ENCODE results near the gene STRBP. TPM values are rescaled to one million over a fixed set of nuclear protein-coding genes. Genes with fewer than 3 reads are reported as not detected.

Gene STRBP
- total and polyA plus RNA-seq, 2 of the 8 experiments (the other 6 are each of a cell fraction or from before 2014, with no cell fraction given), result 29.7 to 105 TPM

DNA sequence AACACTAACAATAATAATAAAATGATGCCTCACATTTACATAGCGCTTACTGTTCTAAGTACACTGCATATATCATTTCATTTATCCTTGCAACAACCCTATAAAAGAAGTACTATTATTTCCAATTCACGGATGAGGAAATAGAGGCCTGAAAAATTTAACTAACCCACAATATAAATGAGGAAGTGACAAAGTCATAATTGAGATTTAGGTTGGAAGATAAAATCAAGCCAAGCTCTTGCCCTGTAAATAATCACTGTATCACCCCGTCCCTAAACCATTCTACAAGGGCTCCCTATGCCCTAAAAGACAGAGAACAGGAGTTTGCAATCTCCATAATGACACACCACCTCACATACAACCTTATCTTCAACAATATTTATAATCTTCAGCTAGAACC, 49.6 kb downstream of the STRBP start:
- H4K8ac ChIP-seq (ENCODE audit: extremely low read depth, insufficient read depth, low read length), result no peak overlapping the region
- no peak overlapping the region for H3K56ac ChIP-seq (replicated peaks; ENCODE audit: insufficient read length, low read depth, low read length)
- H4K5ac ChIP-seq (ENCODE audit: insufficient read length, low read depth, low read length), result no peak overlapping the region
- H4K20me1 ChIP-seq (replicated peaks in 1 of 2; ENCODE audit: control insufficient read depth in 1 of 2, insufficient read depth in 2 of 2, low read length in 2 of 2), result peaks cover 2% of the 10 kb centered on the region in 2 experiments
- H3K36me3 ChIP-seq (ENCODE audit: control insufficient read depth in 2 of 4, insufficient read depth in 4 of 4, low read length in 3 of 4), result no peaks in the 10 kb centered on the region
- peak overlapping the region; percentile 48 for H3K14ac ChIP-seq (ENCODE audit: insufficient read length)
- peaks cover 0 to 82% of the 10 kb centered on the region in 2 experiments; a peak in 2 of 4 replicates for H3K79me2 ChIP-seq (ENCODE audit: control insufficient read depth in 1 of 2, insufficient read depth in 2 of 2, low read length in 2 of 2)
- CTCF ChIA-PET (ENCODE audit: partially characterized antibody), result interaction anchor here (0.8 to 1.6 kb wide), 2 partner anchors 105 to 131 kb away, joined by 3 read pairs; no protein-coding TSS in a partner anchor
- no peaks in the 10 kb centered on the region for H3K27me3 ChIP-seq (replicated peaks in 1 of 4; ENCODE audit: control insufficient read depth in 3 of 4, extremely low read depth in 1 of 4, insufficient read depth in 3 of 4, low read length in 3 of 4)
- FAIRE-seq (no peak), DNase-seq (ENCODE audit: low read depth in 1 of 2, low spot score in 2 of 2) (no peak)
- no peak overlapping the region for H2AFZ ChIP-seq (ENCODE audit: low read length)
- H2BK120ac ChIP-seq (replicated peaks; ENCODE audit: low read depth, low read length), result no peak overlapping the region
- H3K4me3 ChIP-seq (ENCODE audit: extremely low read depth in 1 of 4, insufficient read depth in 2 of 4, low read depth in 3 of 4, low read length in 4 of 4), result no peak overlapping the region
- no peak overlapping the region for H3K4me2 ChIP-seq (ENCODE audit: insufficient read depth in 1 of 2, low read depth in 2 of 2, low read length in 2 of 2)
- 91% methylated on average over 3 of the region's 3 CpGs; no CpG with 5 or more reads in 1 of the 2 experiments for WGBS, 2 experiments (ENCODE audit: extremely low coverage in 1 of 2, insufficient coverage in 1 of 2, insufficient read length in 1 of 2, insufficient replicate concordance in 2 of 2, low coverage in 1 of 2, low lambda C conversion rate in 2 of 2, missing lambda C conversion rate in 1 of 2)
- H4K91ac ChIP-seq (replicated peaks; ENCODE audit: insufficient read length, low read length), result no peak overlapping the region
- no peak overlapping the region for H2BK15ac ChIP-seq (ENCODE audit: low read length)
- no peaks in the 10 kb centered on the region for H3K9me3 ChIP-seq (ENCODE audit: insufficient read depth in 2 of 2, low read depth in 1 of 2, low read length in 1 of 2)
- no peak overlapping the region for H2BK20ac ChIP-seq (ENCODE audit: low read length)
- TF ChIP-seq, protein P1, sequence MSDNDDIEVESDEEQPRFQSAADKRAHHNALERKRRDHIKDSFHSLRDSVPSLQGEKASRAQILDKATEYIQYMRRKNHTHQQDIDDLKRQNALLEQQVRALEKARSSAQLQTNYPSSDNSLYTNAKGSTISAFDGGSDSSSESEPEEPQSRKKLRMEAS (IDR thresholded peaks at IDR 0.05), result no peak
- TF ChIP-seq ZNF274 (IDR thresholded peaks at IDR 0.05; ENCODE audit: borderline replicate concordance, extremely low read depth, low read length) (no peak), SAP30 (IDR thresholded peaks at IDR 0.05; ENCODE audit: insufficient read depth, insufficient replicate concordance, low read length) (no peak), KDM4A (IDR thresholded peaks at IDR 0.05; ENCODE audit: low read depth, low read length, severe bottlenecking) (no peak), BACH1 (IDR thresholded peaks at IDR 0.05; ENCODE audit: low read length) (no peak), CHD1 (IDR thresholded peaks at IDR 0.05; ENCODE audit: low read depth, low read length) (no peak), TEAD4 (IDR thresholded peaks at IDR 0.05; ENCODE audit: low read depth, low read length) (no peak), CBX5 (IDR thresholded peaks at IDR 0.05; ENCODE audit: low read depth, low read length) (no peak), POU5F1 (IDR thresholded peaks at IDR 0.05; ENCODE audit: low read depth, low read length) (no peak), RXRA (IDR thresholded peaks at IDR 0.05; ENCODE audit: insufficient read depth, low read depth, low read length) (no peak)
- no peaks in the 10 kb centered on the region for H3K4me1 ChIP-seq (replicated peaks in 1 of 4; ENCODE audit: control insufficient read depth in 3 of 4, insufficient read depth in 4 of 4, low read length in 3 of 4)
- no peaks in the 10 kb centered on the region; the same call in 1 of the 2 replicates for H3K79me1 ChIP-seq (ENCODE audit: low read depth, low read length)
- H3K9ac ChIP-seq (replicated peaks in 1 of 4; ENCODE audit: extremely low read depth in 1 of 4, low read depth in 3 of 4, low read length in 3 of 4), result no peak overlapping the region
- H2BK12ac ChIP-seq (ENCODE audit: low read depth, low read length), result no peak overlapping the region
- H2BK5ac ChIP-seq (ENCODE audit: low read depth, low read length), result no peak overlapping the region
- no peak overlapping the region for H3K27ac ChIP-seq (ENCODE audit: low read depth, low read length)
- H3K23me2 ChIP-seq (ENCODE audit: low read depth, low read length), result no peaks in the 10 kb centered on the region
- H3K18ac ChIP-seq (ENCODE audit: extremely low read depth, low read length), result no peak overlapping the region
- no peak overlapping the region for H3K4ac ChIP-seq (replicated peaks; ENCODE audit: insufficient read length, low read depth, low read length)
- no peak overlapping the region for H2AK5ac ChIP-seq (ENCODE audit: low read depth, low read length)
- POLR2A ChIA-PET (ENCODE audit: partially characterized antibody), result no interaction called here
- no peak overlapping the region for H3K23ac ChIP-seq (ENCODE audit: insufficient read length)

All from H1 (cell line).